ENCODE results near the gene INPP5D. TPM values are rescaled to one million over a fixed set of nuclear protein-coding genes. Genes with fewer than 3 reads are reported as not detected.
A peak's percentile ranks its signal among the peaks of the same experiment; 100 is the strongest.

Gene INPP5D
- total RNA-seq, 1 donor from 2014 or later, result 43.6 TPM

- intact Hi-C loops (cut with micrococcal nuclease), result loop anchor here (5.0 kb wide), 2 partner anchors 78 to 112 kb away; partner anchors contain the start of genes ATG16L1 and INPP5D
- peaks cover 28% of the 10 kb centered on the region for H3K4me1 Mint-ChIP-seq
- peaks cover 14% of the 10 kb centered on the region for H3K9me3 Mint-ChIP-seq
- no peaks in the 10 kb centered on the region for H3K27me3 Mint-ChIP-seq
- H3K27ac Mint-ChIP-seq, result no peak overlapping the region
- H3K36me3 Mint-ChIP-seq (ENCODE audit: low read depth), result peaks cover 72% of the 10 kb centered on the region
- no peak overlapping the region for H3K4me3 Mint-ChIP-seq
- no peak for DNase-seq
Measured at GRCh38 chr2:233140077-233140585, 80.0 kb downstream of the INPP5D start.

DNA sequence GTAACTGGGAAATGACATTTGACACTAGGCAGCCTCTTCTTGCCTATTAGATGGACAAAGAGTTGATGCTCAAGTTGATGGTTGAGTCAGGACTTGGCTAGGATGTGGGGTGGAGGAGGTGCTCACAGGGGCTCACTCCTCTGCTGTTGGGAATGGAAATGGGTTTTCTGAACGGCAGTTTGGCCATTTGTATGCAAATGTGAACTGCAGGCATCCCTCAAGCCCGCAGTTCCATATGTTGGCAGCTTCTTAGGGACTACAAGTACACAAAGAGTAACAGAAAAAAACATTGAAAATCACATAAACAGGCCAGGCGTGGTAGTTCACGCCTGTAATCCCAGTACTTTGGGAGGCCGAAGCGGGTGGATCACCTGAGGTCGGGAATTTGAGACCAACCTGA, 80.8 kb downstream of the INPP5D start:
- Mint-ChIP-seq H3K27ac (no peak overlapping the region), H3K9me3 (peaks cover 14% of the 10 kb centered on the region), H3K4me3 (no peak overlapping the region), H3K4me1 (peaks cover 28% of the 10 kb centered on the region), H3K36me3 (ENCODE audit: low read depth) (peaks cover 73% of the 10 kb centered on the region), H3K27me3 (no peaks in the 10 kb centered on the region)
- intact Hi-C loops (cut with micrococcal nuclease), result loop anchor here (5.0 kb wide), 2 partner anchors 79 to 111 kb away; partner anchors contain the start of genes ATG16L1 and INPP5D
- DNase-seq, result no peak

DNA sequence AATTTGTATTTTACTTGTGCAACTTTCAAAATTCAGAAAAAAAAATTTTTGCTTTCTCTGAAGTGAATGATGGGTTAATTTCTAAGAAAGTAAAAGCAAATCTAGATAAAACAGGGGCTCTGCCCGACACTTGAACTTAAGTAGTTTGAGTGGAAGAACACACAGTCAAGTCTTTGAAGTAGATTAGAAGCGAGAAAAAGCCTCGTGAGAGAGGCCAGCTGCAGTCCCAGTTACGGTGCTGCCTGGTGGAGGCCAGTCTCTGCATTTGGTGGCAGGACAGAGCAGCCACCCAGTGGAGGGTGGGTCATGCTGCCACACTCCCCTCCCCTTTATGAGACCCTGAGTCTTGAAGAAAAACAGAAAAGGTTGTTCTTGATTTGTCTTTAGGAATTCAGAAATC, 81.8 kb downstream of the INPP5D start:
- intact Hi-C loops (cut with micrococcal nuclease), result loop anchor here (5.0 kb wide), 2 partner anchors 80 to 110 kb away; partner anchors contain the start of genes ATG16L1 and INPP5D
- DNase-seq, result no peak
- Mint-ChIP-seq H3K4me1 (peaks cover 26% of the 10 kb centered on the region), H3K27ac (peak overlapping the region; percentile 70), H3K9me3 (peaks cover 14% of the 10 kb centered on the region), H3K36me3 (ENCODE audit: low read depth) (peaks cover 71% of the 10 kb centered on the region), H3K4me3 (no peak overlapping the region), H3K27me3 (no peaks in the 10 kb centered on the region)

DNA sequence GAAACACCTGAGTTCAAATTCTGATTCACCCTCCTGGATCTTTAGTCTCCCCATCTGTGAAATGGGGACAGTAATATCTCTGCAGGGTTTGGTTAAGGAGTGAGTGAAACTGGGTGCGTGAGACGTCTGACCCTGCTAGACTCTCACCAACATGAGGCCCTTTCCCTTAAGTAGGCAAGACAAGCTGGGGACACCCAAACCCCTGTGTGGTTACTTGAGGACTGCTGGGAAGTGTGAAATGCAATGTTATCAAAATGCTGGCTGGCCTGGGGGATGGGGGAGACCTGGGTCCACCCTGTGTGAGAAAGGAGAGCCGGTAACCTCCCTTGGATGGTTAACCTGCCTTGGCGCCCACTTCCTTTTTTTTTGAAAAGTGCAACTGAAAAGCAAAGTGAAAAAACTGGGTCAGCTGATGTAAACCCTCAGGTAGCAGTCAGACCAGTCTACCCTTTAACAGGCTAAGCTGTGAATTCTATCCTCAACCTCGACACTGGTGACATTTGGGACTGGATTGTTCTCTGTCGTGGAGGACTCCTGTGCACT, 82.3 kb downstream of the INPP5D start:
- Mint-ChIP-seq H3K27me3 (no peaks in the 10 kb centered on the region), H3K4me1 (peaks cover 26% of the 10 kb centered on the region), H3K36me3 (ENCODE audit: low read depth) (peaks cover 73% of the 10 kb centered on the region), H3K4me3 (peak overlapping the region; percentile 47), H3K9me3 (peaks cover 14% of the 10 kb centered on the region), H3K27ac (peak overlapping the region; percentile 70)
- intact Hi-C loops (cut with micrococcal nuclease), result loop anchor here (5.0 kb wide), 2 partner anchors 80 to 110 kb away; partner anchors contain the start of genes ATG16L1 and INPP5D
- DNase-seq, result peak; percentile 80

DNA sequence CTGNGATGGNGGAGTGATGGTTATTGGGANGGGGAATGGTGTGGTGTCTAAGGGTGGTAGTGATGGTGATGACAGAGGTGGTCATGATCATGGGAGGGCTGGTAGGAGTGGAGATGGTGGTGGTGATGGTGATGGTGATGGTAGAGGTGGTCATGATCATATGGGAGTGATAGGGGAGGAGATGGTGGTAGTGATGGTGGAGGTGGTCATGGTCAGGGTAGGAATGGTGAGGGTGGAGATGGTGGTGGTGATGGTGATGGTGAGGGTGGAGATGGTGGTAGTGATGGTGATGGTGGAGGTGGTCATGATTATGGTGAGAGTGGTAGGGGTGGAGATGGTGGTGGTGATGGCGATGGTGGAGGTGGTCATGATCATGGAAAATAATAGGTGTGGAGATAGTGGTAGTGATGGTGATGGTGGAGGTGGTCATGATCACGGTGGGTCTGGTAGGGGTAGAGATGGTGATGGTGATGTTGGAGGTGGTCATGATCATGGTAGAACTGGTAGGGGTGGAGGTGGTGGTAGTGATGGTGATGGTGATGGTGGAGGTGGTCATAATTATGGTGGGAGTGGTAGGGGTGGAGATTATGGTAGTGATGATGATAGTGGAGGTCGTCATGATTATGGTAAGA, 83.7 kb downstream of the INPP5D start:
- peaks cover 14% of the 10 kb centered on the region for H3K9me3 Mint-ChIP-seq
- H3K4me3 Mint-ChIP-seq, result no peak overlapping the region
- no peaks in the 10 kb centered on the region for H3K27me3 Mint-ChIP-seq
- DNase-seq, result no peak
- peaks cover 26% of the 10 kb centered on the region for H3K4me1 Mint-ChIP-seq
- H3K36me3 Mint-ChIP-seq (ENCODE audit: low read depth), result peaks cover 79% of the 10 kb centered on the region
- intact Hi-C loops (cut with micrococcal nuclease), result loop anchor here (5.0 kb wide), 2 partner anchors 82 to 108 kb away; partner anchors contain the start of genes ATG16L1 and INPP5D
- peak overlapping the region; percentile 6 for H3K27ac Mint-ChIP-seq

DNA sequence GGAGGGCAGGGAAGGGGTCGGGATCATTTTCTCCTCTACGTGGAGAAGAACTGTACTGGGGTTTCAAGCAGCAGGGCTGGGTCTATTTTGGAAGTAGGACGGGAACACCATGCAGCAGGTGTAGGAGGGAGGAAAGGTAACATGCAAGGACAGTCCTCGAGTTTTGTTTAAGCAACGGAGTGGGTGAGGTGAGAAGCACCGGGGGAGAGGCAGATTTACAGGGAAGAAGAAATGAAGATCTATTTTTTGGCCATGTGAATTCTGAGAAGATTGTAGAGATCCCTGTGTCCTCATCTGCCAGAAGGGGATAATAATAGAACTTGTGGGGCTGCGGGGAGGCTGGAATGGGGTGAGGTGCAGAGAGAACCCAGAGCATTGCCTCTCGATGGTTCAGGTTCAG, 85.6 kb downstream of the INPP5D start:
- intact Hi-C loops (cut with micrococcal nuclease), result no loop called here
- Mint-ChIP-seq H3K36me3 (ENCODE audit: low read depth) (peaks cover 79% of the 10 kb centered on the region), H3K4me1 (peaks cover 26% of the 10 kb centered on the region), H3K27me3 (no peaks in the 10 kb centered on the region), H3K27ac (no peak overlapping the region), H3K4me3 (no peak overlapping the region), H3K9me3 (peaks cover 14% of the 10 kb centered on the region)
- DNase-seq, result no peak

- Mint-ChIP-seq H3K4me3 (no peak overlapping the region), H3K27ac (no peak overlapping the region), H3K27me3 (no peaks in the 10 kb centered on the region), H3K4me1 (peaks cover 26% of the 10 kb centered on the region), H3K9me3 (peaks cover 14% of the 10 kb centered on the region), H3K36me3 (ENCODE audit: low read depth) (peaks cover 79% of the 10 kb centered on the region)
- DNase-seq, result no peak
- intact Hi-C loops (cut with micrococcal nuclease), result no loop called here
Measured at GRCh38 chr2:233146194-233146593, 86.1 kb downstream of the INPP5D start.

DNA sequence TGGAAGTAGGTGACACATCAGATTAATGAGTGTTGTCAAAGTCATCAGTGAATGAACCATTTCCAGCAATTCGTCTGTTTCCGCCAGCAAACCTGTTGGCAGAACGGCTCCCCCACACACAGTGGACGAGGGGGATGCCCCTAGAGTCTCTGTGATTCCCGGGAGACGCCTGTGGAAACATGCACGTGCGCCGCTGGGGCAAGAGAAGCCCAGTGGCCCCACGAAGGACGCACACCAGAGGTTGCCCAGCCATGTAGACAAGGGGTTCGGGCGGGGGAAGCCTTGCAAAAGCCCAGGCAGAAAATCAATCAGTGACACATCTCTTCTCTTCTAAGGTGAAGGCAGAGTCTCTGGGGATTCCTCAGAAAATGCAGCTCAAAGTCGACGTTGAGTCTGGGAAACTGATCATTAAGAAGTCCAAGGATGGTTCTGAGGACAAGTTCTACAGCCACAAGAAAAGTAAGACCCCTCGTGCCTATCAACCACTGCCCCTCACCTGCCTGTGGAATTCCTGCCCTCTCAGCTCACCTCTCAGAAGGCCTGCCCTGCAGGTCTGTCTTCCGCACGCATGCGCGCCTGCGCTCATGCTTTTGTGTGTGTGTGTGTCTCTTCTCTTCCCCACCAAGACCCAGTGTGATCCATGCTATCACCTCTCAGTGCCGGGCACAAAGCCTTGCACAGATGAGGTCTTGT, 87.1 kb downstream of the INPP5D start:
- Mint-ChIP-seq H3K27me3 (no peaks in the 10 kb centered on the region), H3K27ac (no peak overlapping the region), H3K9me3 (peaks cover 14% of the 10 kb centered on the region), H3K4me1 (peaks cover 15% of the 10 kb centered on the region), H3K4me3 (no peak overlapping the region), H3K36me3 (ENCODE audit: low read depth) (peaks cover 82% of the 10 kb centered on the region)
- no peak for DNase-seq
- intact Hi-C loops (cut with micrococcal nuclease), result no loop called here

GRCh38 chr2:233147829-233148167, 87.7 kb downstream of the INPP5D start:
- intact Hi-C loops (cut with micrococcal nuclease), result no loop called here
- DNase-seq, result no peak
- no peak overlapping the region for H3K4me3 Mint-ChIP-seq
- H3K27ac Mint-ChIP-seq, result no peak overlapping the region
- no peaks in the 10 kb centered on the region for H3K27me3 Mint-ChIP-seq
- peaks cover 10% of the 10 kb centered on the region for H3K4me1 Mint-ChIP-seq
- peaks cover 14% of the 10 kb centered on the region for H3K9me3 Mint-ChIP-seq
- peaks cover 81% of the 10 kb centered on the region for H3K36me3 Mint-ChIP-seq (ENCODE audit: low read depth)

- Mint-ChIP-seq H3K4me3 (no peak overlapping the region), H3K9me3 (peaks cover 9% of the 10 kb centered on the region), H3K36me3 (ENCODE audit: low read depth) (peaks cover 81% of the 10 kb centered on the region), H3K4me1 (peaks cover 6% of the 10 kb centered on the region), H3K27ac (no peak overlapping the region), H3K27me3 (no peaks in the 10 kb centered on the region)
- intact Hi-C loops (cut with micrococcal nuclease), result no loop called here
- DNase-seq, result no peak
Measured at GRCh38 chr2:233148354-233148753, 88.2 kb downstream of the INPP5D start.

- Mint-ChIP-seq H3K9me3 (no peaks in the 10 kb centered on the region), H3K4me3 (no peak overlapping the region), H3K27ac (no peak overlapping the region), H3K4me1 (no peaks in the 10 kb centered on the region), H3K36me3 (ENCODE audit: low read depth) (peaks cover 68% of the 10 kb centered on the region), H3K27me3 (no peaks in the 10 kb centered on the region)
- no peak for DNase-seq
- intact Hi-C loops (cut with micrococcal nuclease), result no loop called here
Measured at GRCh38 chr2:233152541-233152940, 92.4 kb downstream of the INPP5D start.

GRCh38 chr2:233153146-233153798, 93.1 kb downstream of the INPP5D start:
- Mint-ChIP-seq H3K27ac (peak overlapping the region; percentile 39), H3K36me3 (ENCODE audit: low read depth) (peaks cover 66% of the 10 kb centered on the region)

GRCh38 chr2:233156001-233156400, 95.9 kb downstream of the INPP5D start:
- no peaks in the 10 kb centered on the region for H3K27me3 Mint-ChIP-seq
- no peaks in the 10 kb centered on the region for H3K4me1 Mint-ChIP-seq
- no peaks in the 10 kb centered on the region for H3K9me3 Mint-ChIP-seq
- peaks cover 63% of the 10 kb centered on the region for H3K36me3 Mint-ChIP-seq (ENCODE audit: low read depth)
- H3K4me3 Mint-ChIP-seq, result no peak overlapping the region
- H3K27ac Mint-ChIP-seq, result no peak overlapping the region
- no peak for DNase-seq
- intact Hi-C loops (cut with micrococcal nuclease), result no loop called here

More at GRCh38 chr2:233153146-233153798, 93.1 kb downstream of the INPP5D start:
- no peak overlapping the region for H3K4me3 Mint-ChIP-seq
- no peaks in the 10 kb centered on the region for H3K27me3 Mint-ChIP-seq
- intact Hi-C loops (cut with micrococcal nuclease), result no loop called here
- DNase-seq, result no peak
- no peaks in the 10 kb centered on the region for H3K9me3 Mint-ChIP-seq
- no peaks in the 10 kb centered on the region for H3K4me1 Mint-ChIP-seq
